HepG2 (cell line): ENCODE measurements around the gene ZNRF3. TPM values are rescaled to one million over a fixed set of nuclear protein-coding genes. Genes with fewer than 3 reads are reported as not detected.
A peak's percentile ranks its signal among the peaks of the same experiment; 100 is the strongest.

Experiments used
- KDM2A ChIP-seq: sonication (generic); formaldehyde crosslinking; IDR thresholded peaks from 2 replicates; pipeline ENCODE4 v1.4.0; 2020; ENCODE audit warnings: low read depth, missing genetic modification reagents, borderline replicate concordance
- MIER2 ChIP-seq: IDR thresholded peaks from 2 replicates; pipeline ENCODE4 v1.6.1; 2016; ENCODE audit warnings: missing biosample characterization, missing genetic modification reagents
- NFIC ChIP-seq: IDR thresholded peaks from 2 replicates; pipeline ENCODE4 v1.6.1; 2012; ENCODE audit warnings: mild to moderate bottlenecking, low read length, inconsistent platforms
- NR2F6 ChIP-seq, 2 experiments: IDR thresholded peaks; 2 replicates each; pipeline ENCODE4 v1.6.1; 2016; ENCODE audit warnings: antibody characterized with exemption in 1 of 2, mild to moderate bottlenecking in 1 of 2
- RBM22 ChIP-seq: fragments of 200-400 bp; formaldehyde crosslinking; optimal IDR thresholded peaks from 2 replicates; pipeline ENCODE3; 2017; ENCODE audit warnings: mild to moderate bottlenecking, low read length, moderate library complexity
- SRSF9 ChIP-seq: fragments of 200-400 bp; formaldehyde crosslinking; IDR thresholded peaks from 2 replicates; pipeline ENCODE4 v1.6.1; 2018; ENCODE audit warnings: borderline replicate concordance, mild to moderate bottlenecking, low read depth, low read length; ENCODE audit not compliant: insufficient read depth, poor library complexity, severe bottlenecking
- ZFP90 ChIP-seq: sonication (generic); formaldehyde crosslinking; IDR thresholded peaks from 2 replicates; pipeline ENCODE4 v1.8.0; 2022; ENCODE audit warnings: missing genetic modification reagents, mild to moderate bottlenecking, inconsistent platforms, borderline replicate concordance
- ZNF101 ChIP-seq: sonication (generic); formaldehyde crosslinking; IDR thresholded peaks from 2 replicates; pipeline ENCODE4 v1.4.0; 2020; ENCODE audit warnings: mild to moderate bottlenecking, low read depth, missing genetic modification reagents, borderline replicate concordance
- ZNF317 ChIP-seq: sonication (generic); formaldehyde crosslinking; IDR thresholded peaks from 2 replicates; pipeline ENCODE4 v1.5.0; 2020; ENCODE audit warnings: mild to moderate bottlenecking, missing genetic modification reagents
- ZNF468 ChIP-seq: sonication (generic); formaldehyde crosslinking; IDR thresholded peaks from 2 replicates; pipeline ENCODE4 v1.8.0; 2022; ENCODE audit warnings: mild to moderate bottlenecking, moderate library complexity, missing genetic modification reagents
- ZNF562 ChIP-seq: sonication (generic); formaldehyde crosslinking; IDR thresholded peaks from 2 replicates; pipeline ENCODE4 v1.8.0; 2022; ENCODE audit warnings: missing genetic modification reagents, borderline replicate concordance
- ZNF619 ChIP-seq: sonication (generic); formaldehyde crosslinking; IDR thresholded peaks from 2 replicates; pipeline ENCODE4 v1.4.0; 2020; ENCODE audit warnings: mild to moderate bottlenecking, missing genetic modification reagents
- ZNF720 ChIP-seq: sonication (generic); formaldehyde crosslinking; IDR thresholded peaks from 2 replicates; pipeline ENCODE4 v1.4.0; 2020; ENCODE audit warnings: missing genetic modification reagents
- polyA plus RNA-seq, 8 experiments: library from polyadenylated mRNA; depleted of rRNA in 3 of 8; stranded (reverse) in 7 of 8; unstranded in 1 of 8; fragments of >200 nt; fragmentation: Illumina TruSeq in 4 of 8; extraction: Trizol in 4 of 8; gene quantifications; 2 replicates each; pipeline versions ENCODE4 v1.2.1 to v1.2.3, GENCODE V29; 2011 to 2016; ENCODE audit warnings: low read depth in 4 of 8, missing spikeins in 1 of 8, mixed read lengths in 1 of 8; ENCODE audit not compliant: insufficient read depth in 1 of 8
- total RNA-seq, 5 experiments: library from RNA; depleted of rRNA; stranded (reverse); fragments of >200 nt; fragmentation: Illumina TruSeq; extraction: Trizol; gene quantifications; 2 replicates each; pipeline ENCODE4 v1.2.3, GENCODE V29; 2016; ENCODE audit warnings: low read depth in 1 of 5
- TF ChIP-seq, protein P1 (sequence below): sonication (generic); formaldehyde crosslinking; IDR thresholded peaks from 2 replicates; pipeline ENCODE4 v1.8.1; 2023; ENCODE audit warnings: mild to moderate bottlenecking, inconsistent platforms, moderate library complexity, missing genetic modification reagents, borderline replicate concordance
- TF ChIP-seq, protein P2 (sequence below): sonication (generic); formaldehyde crosslinking; IDR thresholded peaks from 2 replicates; pipeline ENCODE4 v1.4.0; 2020; ENCODE audit warnings: missing genetic modification reagents
- TF ChIP-seq, protein P3 (sequence below): sonication (generic); formaldehyde crosslinking; IDR thresholded peaks from 2 replicates; pipeline ENCODE4 v1.4.0; 2020; ENCODE audit warnings: mild to moderate bottlenecking, low read depth, missing genetic modification reagents
- TF ChIP-seq, protein P4 (sequence below): sonication (generic); formaldehyde crosslinking; IDR thresholded peaks from 2 replicates; pipeline ENCODE4 v1.4.0; 2020; ENCODE audit warnings: missing genetic modification reagents
- TF ChIP-seq, protein P5 (sequence below): sonication (generic); formaldehyde crosslinking; IDR thresholded peaks from 2 replicates; pipeline ENCODE4 v1.4.0; 2020; ENCODE audit warnings: missing genetic modification reagents, mild to moderate bottlenecking, borderline replicate concordance
- TF ChIP-seq, protein P6 (sequence below): sonication (generic); formaldehyde crosslinking; IDR thresholded peaks from 2 replicates; pipeline ENCODE4 v1.5.0; 2020; ENCODE audit warnings: missing genetic modification reagents

ZNRF3 gene
- total and polyA plus RNA-seq, 2 of the 13 experiments (the other 11 are each of a cell fraction or from before 2014, with no cell fraction given): 20.3 to 36.7 TPM

DNA sequence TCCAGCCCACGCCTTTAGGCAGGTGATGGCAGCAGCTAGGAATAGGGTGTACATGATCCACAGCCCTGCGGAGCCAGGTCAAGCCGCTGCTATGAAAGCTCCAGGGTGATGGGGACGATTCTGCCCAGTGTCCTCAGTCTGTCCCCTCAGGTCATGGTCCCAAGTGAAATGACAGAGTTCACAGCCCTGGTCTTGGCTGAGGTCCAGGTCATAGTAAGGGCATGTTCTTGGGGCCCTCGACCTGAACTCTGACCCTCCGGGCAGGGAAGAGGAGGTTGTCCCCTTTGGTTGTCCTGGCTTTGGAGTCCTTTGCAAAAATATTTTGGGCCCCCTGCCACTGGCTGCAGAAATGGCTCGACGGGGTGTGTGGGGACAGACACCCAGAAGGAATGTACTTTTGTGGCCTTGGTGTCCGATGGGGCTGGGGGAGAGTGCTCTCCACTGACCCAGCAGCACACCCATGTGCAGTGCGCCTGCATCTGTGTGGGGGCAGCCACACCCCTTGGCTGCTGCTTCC lies 170.9 kb downstream of the ZNRF3 start (continued):
- TF ChIP-seq, protein P1, sequence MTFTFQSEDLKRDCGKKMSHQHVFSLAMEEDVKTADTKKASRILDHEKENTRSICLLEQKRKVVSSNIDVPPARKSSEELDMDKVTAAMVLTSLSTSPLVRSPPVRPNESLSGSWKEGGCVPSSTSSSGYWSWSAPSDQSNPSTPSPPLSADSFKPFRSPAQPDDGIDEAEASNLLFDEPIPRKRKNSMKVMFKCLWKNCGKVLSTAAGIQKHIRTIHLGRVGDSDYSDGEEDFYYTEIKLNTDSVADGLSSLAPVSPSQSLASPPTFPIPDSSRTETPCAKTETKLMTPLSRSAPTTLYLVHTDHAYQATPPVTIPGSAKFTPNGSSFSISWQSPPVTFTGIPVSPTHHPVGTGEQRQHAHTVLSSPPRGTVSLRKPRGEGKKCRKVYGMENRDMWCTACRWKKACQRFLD (CRISPR knock-in tag): no peak
- TF ChIP-seq ZNF101 (CRISPR knock-in tag) (no peak), ZNF468 (CRISPR knock-in tag) (no peak), ZNF317 (CRISPR knock-in tag) (peak; percentile 63; the same call in 1 of the 2 replicates), RBM22 (peak; percentile 100), MIER2 (CRISPR knock-in tag) (no peak), SRSF9 (no peak), ZNF562 (CRISPR knock-in tag) (no peak), NFIC (peak; percentile 30; the same call in 1 of the 2 replicates), ZFP90 (CRISPR knock-in tag) (0 out of 2 replicates have a peak, but pooled peaks have one; percentile 37), NR2F6 (IDR thresholded peaks at IDR 0.05) (peak; percentile 70), NR2F6 (CRISPR knock-in tag; IDR thresholded peaks at IDR 0.05) (peak; percentile 36; the same call in 1 of the 2 replicates), ZNF720 (CRISPR knock-in tag) (no peak), KDM2A (CRISPR knock-in tag) (peak; percentile 44; the same call in 1 of the 2 replicates), ZNF619 (no peak)
- TF ChIP-seq, protein P2, sequence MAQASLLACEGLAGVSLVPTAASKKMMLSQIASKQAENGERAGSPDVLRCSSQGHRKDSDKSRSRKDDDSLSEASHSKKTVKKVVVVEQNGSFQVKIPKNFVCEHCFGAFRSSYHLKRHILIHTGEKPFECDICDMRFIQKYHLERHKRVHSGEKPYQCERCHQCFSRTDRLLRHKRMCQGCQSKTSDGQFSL: no peak
- TF ChIP-seq, protein P3, sequence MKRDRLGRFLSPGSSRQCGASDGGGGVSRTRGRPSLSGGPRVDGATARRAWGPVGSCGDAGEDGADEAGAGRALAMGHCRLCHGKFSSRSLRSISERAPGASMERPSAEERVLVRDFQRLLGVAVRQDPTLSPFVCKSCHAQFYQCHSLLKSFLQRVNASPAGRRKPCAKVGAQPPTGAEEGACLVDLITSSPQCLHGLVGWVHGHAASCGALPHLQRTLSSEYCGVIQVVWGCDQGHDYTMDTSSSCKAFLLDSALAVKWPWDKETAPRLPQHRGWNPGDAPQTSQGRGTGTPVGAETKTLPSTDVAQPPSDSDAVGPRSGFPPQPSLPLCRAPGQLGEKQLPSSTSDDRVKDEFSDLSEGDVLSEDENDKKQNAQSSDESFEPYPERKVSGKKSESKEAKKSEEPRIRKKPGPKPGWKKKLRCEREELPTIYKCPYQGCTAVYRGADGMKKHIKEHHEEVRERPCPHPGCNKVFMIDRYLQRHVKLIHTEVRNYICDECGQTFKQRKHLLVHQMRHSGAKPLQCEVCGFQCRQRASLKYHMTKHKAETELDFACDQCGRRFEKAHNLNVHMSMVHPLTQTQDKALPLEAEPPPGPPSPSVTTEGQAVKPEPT: no peak
- TF ChIP-seq, protein P4, sequence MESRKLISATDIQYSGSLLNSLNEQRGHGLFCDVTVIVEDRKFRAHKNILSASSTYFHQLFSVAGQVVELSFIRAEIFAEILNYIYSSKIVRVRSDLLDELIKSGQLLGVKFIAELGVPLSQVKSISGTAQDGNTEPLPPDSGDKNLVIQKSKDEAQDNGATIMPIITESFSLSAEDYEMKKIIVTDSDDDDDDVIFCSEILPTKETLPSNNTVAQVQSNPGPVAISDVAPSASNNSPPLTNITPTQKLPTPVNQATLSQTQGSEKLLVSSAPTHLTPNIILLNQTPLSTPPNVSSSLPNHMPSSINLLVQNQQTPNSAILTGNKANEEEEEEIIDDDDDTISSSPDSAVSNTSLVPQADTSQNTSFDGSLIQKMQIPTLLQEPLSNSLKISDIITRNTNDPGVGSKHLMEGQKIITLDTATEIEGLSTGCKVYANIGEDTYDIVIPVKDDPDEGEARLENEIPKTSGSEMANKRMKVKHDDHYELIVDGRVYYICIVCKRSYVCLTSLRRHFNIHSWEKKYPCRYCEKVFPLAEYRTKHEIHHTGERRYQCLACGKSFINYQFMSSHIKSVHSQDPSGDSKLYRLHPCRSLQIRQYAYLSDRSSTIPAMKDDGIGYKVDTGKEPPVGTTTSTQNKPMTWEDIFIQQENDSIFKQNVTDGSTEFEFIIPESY (CRISPR knock-in tag): peak; percentile 45; the same call in 1 of the 2 replicates
- TF ChIP-seq, protein P5, sequence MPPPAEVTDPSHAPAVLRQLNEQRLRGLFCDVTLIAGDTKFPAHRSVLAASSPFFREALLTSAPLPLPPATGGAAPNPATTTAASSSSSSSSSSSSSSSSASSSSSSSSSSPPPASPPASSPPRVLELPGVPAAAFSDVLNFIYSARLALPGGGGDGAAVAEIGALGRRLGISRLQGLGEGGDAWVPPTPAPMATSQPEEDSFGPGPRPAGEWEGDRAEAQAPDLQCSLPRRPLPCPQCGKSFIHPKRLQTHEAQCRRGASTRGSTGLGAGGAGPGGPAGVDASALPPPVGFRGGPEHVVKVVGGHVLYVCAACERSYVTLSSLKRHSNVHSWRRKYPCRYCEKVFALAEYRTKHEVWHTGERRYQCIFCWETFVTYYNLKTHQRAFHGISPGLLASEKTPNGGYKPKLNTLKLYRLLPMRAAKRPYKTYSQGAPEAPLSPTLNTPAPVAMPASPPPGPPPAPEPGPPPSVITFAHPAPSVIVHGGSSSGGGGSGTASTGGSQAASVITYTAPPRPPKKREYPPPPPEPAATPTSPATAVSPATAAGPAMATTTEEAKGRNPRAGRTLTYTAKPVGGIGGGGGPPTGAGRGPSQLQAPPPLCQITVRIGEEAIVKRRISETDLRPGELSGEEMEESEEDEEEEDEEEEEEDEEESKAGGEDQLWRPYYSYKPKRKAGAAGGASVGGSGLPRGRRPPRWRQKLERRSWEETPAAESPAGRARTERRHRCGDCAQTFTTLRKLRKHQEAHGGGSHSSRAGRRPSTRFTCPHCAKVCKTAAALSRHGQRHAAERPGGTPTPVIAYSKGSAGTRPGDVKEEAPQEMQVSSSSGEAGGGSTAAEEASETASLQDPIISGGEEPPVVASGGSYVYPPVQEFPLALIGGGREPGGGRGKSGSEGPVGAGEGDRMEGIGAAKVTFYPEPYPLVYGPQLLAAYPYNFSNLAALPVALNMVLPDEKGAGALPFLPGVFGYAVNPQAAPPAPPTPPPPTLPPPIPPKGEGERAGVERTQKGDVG (CRISPR knock-in tag): peak; percentile 48; the same call in 1 of the 2 replicates
- TF ChIP-seq, protein P6, sequence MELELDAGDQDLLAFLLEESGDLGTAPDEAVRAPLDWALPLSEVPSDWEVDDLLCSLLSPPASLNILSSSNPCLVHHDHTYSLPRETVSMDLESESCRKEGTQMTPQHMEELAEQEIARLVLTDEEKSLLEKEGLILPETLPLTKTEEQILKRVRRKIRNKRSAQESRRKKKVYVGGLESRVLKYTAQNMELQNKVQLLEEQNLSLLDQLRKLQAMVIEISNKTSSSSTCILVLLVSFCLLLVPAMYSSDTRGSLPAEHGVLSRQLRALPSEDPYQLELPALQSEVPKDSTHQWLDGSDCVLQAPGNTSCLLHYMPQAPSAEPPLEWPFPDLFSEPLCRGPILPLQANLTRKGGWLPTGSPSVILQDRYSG (CRISPR knock-in tag): no peak
